DND-41 (cell line): ENCODE results near the gene API5.

Experiments used
- ATAC-seq: fragments of 200-7000 bp; cut with Tn5 transposase; 3 replicates; pipeline ENCODE4 v1.9.1; 2021; ENCODE audit warnings: low read depth; ENCODE audit not compliant: insufficient read depth
- DNase-seq: peaks from one replicate; pipeline ENCODE4 v3.0.0-alpha.2; 2020
- H2AFZ ChIP-seq: 2 replicates; pipeline ENCODE4 v1.6.0; 2012; ENCODE audit warnings: low read depth, low read length
- H3K27ac ChIP-seq: 2 replicates; pipeline ENCODE4 v1.5.1; 2012; ENCODE audit warnings: low read length, inconsistent platforms
- H3K27me3 ChIP-seq: fragments of 200-600 bp; sonication (generic); 2 replicates; pipeline ENCODE4 v1.6.0; 2012; ENCODE audit warnings: low read length, mild to moderate bottlenecking, inconsistent platforms; ENCODE audit not compliant: insufficient read depth, poor library complexity
- H3K36me3 ChIP-seq: 2 replicates; pipeline ENCODE4 v1.5.1; 2012; ENCODE audit warnings: low read length, inconsistent platforms; ENCODE audit not compliant: insufficient read depth
- H3K4me1 ChIP-seq: 2 replicates; pipeline ENCODE4 v1.5.1; 2012; ENCODE audit warnings: mild to moderate bottlenecking, low read length; ENCODE audit not compliant: insufficient read depth
- H3K4me2 ChIP-seq: 2 replicates; pipeline ENCODE4 v1.6.0; 2012; ENCODE audit warnings: mild to moderate bottlenecking, moderate library complexity, low read length, inconsistent platforms; ENCODE audit not compliant: insufficient read depth
- H3K4me3 ChIP-seq, 2 experiments: fragments of 200-600 bp in 1 of 2; shearing (Covaris generic) in 1 of 2; 2 replicates each; pipeline ENCODE4 v1.5.1; 2012 to 2016; ENCODE audit warnings: inconsistent platforms in 2 of 2, low read length in 2 of 2, mild to moderate bottlenecking in 2 of 2, low read depth in 1 of 2, moderate library complexity in 1 of 2
- H3K79me2 ChIP-seq: 2 replicates; pipeline ENCODE4 v1.6.0; 2012; ENCODE audit warnings: low read length, inconsistent platforms; ENCODE audit not compliant: insufficient read depth
- H3K9ac ChIP-seq: 2 replicates; pipeline ENCODE4 v1.6.0; 2012; ENCODE audit warnings: low read depth, mild to moderate bottlenecking, inconsistent platforms, low read length, moderate library complexity
- H3K9me3 ChIP-seq: 2 replicates; pipeline ENCODE4 v1.5.1; 2012; ENCODE audit warnings: low read length, moderate library complexity, mild to moderate bottlenecking, inconsistent platforms; ENCODE audit not compliant: insufficient read depth, severe bottlenecking
- H4K20me1 ChIP-seq: 2 replicates; pipeline ENCODE4 v1.6.0; 2012; ENCODE audit warnings: low read length; ENCODE audit not compliant: insufficient read depth
- EZH2 ChIP-seq: IDR thresholded peaks from 3 replicates; pipeline ENCODE4 v1.6.1; 2012; ENCODE audit warnings: borderline replicate concordance, low read depth, mild to moderate bottlenecking, moderate library complexity, low read length, inconsistent platforms; ENCODE audit not compliant: severe bottlenecking
- TF ChIP-seq, protein P1 (sequence below): IDR thresholded peaks from 2 replicates; pipeline ENCODE4 v1.5.1; 2012; ENCODE audit warnings: borderline replicate concordance, low read length, moderate library complexity, mild to moderate bottlenecking; ENCODE audit not compliant: poor library complexity, severe bottlenecking; ENCODE audit errors: extremely low read depth

The API5 gene

GRCh38 chr11:43311791-43312607, at the start of gene API5:
Gene API5, plus strand, starts transcription at chr11:43311996. Its CDS starts 132 bp downstream, at chr11:43312128.
- peak within 1 kb of the TSS; percentile 98 for H3K4me2 ChIP-seq
- no peaks in the 10 kb centered on the region for H3K9me3 ChIP-seq
- H4K20me1 ChIP-seq = peaks cover 44% of the 10 kb centered on the region
- TF ChIP-seq, protein P1, sequence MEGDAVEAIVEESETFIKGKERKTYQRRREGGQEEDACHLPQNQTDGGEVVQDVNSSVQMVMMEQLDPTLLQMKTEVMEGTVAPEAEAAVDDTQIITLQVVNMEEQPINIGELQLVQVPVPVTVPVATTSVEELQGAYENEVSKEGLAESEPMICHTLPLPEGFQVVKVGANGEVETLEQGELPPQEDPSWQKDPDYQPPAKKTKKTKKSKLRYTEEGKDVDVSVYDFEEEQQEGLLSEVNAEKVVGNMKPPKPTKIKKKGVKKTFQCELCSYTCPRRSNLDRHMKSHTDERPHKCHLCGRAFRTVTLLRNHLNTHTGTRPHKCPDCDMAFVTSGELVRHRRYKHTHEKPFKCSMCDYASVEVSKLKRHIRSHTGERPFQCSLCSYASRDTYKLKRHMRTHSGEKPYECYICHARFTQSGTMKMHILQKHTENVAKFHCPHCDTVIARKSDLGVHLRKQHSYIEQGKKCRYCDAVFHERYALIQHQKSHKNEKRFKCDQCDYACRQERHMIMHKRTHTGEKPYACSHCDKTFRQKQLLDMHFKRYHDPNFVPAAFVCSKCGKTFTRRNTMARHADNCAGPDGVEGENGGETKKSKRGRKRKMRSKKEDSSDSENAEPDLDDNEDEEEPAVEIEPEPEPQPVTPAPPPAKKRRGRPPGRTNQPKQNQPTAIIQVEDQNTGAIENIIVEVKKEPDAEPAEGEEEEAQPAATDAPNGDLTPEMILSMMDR = peak; percentile 89
- no peak for TF ChIP-seq EZH2
- peaks cover 56% of the 10 kb centered on the region for H3K79me2 ChIP-seq
- no peaks in the 10 kb centered on the region for H3K27me3 ChIP-seq
- H3K4me3 ChIP-seq = peak within 1 kb of the TSS; percentile 83 to 87
- peak within 1 kb of the TSS; percentile 95 for H2AFZ ChIP-seq
- H3K36me3 ChIP-seq = peaks cover 12% of the 10 kb centered on the region
- peak within 1 kb of the TSS; percentile 87 for H3K9ac ChIP-seq
- ATAC-seq = peak; percentile 95
- DNase-seq = peak; percentile 95
- H3K4me1 ChIP-seq = peaks cover 34% of the 10 kb centered on the region
- H3K27ac ChIP-seq = peak within 1 kb of the TSS; percentile 84

DNA sequence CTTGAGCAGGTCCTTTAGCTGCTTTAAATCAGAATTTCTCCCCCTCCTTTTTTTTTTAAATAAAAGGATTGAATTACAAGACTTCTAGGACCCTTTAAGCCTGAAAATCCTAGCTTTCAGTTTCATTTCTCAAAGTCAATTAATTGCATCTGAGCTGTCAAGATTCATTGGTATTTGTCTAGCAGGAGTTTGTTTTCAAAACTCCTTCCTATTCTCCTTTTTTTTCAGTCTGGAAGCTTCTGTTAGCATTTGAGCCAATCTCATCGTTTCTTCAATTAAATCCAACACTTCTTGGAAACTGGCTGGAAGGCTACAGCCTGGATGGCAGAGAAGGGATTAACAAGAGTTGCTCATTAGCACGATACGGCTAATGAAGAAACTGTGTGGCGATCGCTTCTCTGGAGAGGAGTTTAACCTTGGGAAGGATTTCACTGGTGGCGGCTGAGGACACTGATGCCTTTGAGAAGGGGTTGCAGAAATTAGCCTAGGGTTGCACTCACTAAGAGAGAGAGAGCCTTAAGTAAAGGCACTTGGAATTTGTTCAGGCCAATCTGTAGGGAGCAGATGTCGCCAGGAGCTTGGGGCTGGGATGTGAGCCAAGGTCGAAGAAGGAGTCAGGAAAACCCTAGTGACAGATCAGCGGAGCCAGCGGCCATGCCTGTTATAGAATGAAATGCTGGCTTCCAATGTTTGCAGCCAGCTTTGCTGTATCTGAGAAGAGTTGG, 43.8 kb upstream of the API5 start:
- no peaks in the 10 kb centered on the region for H4K20me1 ChIP-seq
- no peak overlapping the region for H3K4me3 ChIP-seq
- ATAC-seq (no peak), DNase-seq (no peak)
- H3K4me2 ChIP-seq = no peak overlapping the region
- 0 out of 2 replicates have a peak overlapping the region, but pooled peaks have one; percentile 25 for H2AFZ ChIP-seq
- H3K9me3 ChIP-seq = no peaks in the 10 kb centered on the region
- no peak for TF ChIP-seq EZH2
- TF ChIP-seq, protein P1 = no peak
- H3K79me2 ChIP-seq = no peaks in the 10 kb centered on the region
- no peaks in the 10 kb centered on the region for H3K36me3 ChIP-seq
- no peaks in the 10 kb centered on the region for H3K4me1 ChIP-seq
- H3K27me3 ChIP-seq = no peaks in the 10 kb centered on the region
- H3K27ac ChIP-seq = no peak overlapping the region
- no peak overlapping the region for H3K9ac ChIP-seq

DNA sequence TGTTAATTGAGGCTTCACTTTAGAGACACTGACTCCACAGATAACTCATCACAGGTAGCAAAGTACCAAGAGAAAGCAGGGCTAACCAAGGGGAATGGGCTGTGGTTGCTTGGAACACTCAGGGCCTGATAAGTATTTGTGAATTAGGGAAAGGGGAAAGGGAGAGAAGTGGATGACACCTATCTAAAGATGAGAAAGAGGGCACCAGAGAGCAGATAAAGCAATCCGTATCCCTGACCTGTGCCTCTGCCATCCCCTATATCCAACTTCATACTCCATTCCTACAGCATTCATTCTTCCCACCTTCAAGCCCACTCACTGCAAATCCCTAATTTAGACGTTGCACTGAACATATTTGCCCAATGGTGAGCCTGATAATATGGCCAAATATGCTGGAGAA, 43.0 kb upstream of the API5 start:
- H3K27me3 ChIP-seq = no peaks in the 10 kb centered on the region
- H4K20me1 ChIP-seq = no peaks in the 10 kb centered on the region
- no peak for DNase-seq
- no peaks in the 10 kb centered on the region for H3K4me1 ChIP-seq
- H3K27ac ChIP-seq = no peak overlapping the region
- H3K79me2 ChIP-seq = no peaks in the 10 kb centered on the region
- H2AFZ ChIP-seq = no peak overlapping the region
- no peak overlapping the region for H3K4me2 ChIP-seq
- ATAC-seq = no peak
- no peak overlapping the region for H3K4me3 ChIP-seq
- H3K9ac ChIP-seq = no peak overlapping the region
- no peak for TF ChIP-seq EZH2
- TF ChIP-seq, protein P1 = no peak
- H3K9me3 ChIP-seq = no peaks in the 10 kb centered on the region
- no peaks in the 10 kb centered on the region for H3K36me3 ChIP-seq
